Upper lobe of left lung (tissue), 4 donors: Measurements from ENCODE around the gene LONP2.

Source experiments
- EP300 ChIP-seq, 4 donors: sonication (generic); formaldehyde crosslinking; IDR thresholded peaks; one replicate each; pipeline ENCODE4 v1.5.1; 2017; ENCODE audit warnings: antibody characterized with exemption in 4 of 4, control low read depth in 2 of 4
- TF ChIP-seq, protein P1 (sequence below), 6 experiments: fragments of 450-650 bp in 4 of 6; fragments of 200-600 bp in 2 of 6; sonication (generic) in 2 of 6; IDR thresholded peaks; one replicate each; pipeline ENCODE4 v1.5.1; 2016 to 2019; ENCODE audit warnings: antibody characterized with exemption in 6 of 6

DNA sequence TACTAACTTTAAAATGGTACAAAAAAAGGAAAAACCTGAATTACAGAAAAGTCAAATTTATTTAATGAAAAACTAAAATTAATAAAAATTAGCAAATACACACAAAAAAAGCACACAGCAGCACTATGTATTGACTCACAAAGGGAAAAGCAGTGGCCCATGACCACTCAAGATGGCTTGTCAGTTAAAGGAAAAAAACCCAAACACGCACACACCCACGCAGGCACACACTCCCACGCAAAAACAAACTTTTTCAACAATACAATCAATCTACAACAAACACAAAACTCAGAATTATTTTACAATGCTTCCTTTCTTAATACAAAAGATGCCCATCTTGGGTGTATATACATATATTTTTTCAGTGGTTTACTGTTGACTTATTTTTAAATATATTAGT, 116.9 kb downstream of the LONP2 start:
- TF ChIP-seq EP300 (IDR thresholded peaks at IDR 0.05), result no peak
- TF ChIP-seq, protein P1, sequence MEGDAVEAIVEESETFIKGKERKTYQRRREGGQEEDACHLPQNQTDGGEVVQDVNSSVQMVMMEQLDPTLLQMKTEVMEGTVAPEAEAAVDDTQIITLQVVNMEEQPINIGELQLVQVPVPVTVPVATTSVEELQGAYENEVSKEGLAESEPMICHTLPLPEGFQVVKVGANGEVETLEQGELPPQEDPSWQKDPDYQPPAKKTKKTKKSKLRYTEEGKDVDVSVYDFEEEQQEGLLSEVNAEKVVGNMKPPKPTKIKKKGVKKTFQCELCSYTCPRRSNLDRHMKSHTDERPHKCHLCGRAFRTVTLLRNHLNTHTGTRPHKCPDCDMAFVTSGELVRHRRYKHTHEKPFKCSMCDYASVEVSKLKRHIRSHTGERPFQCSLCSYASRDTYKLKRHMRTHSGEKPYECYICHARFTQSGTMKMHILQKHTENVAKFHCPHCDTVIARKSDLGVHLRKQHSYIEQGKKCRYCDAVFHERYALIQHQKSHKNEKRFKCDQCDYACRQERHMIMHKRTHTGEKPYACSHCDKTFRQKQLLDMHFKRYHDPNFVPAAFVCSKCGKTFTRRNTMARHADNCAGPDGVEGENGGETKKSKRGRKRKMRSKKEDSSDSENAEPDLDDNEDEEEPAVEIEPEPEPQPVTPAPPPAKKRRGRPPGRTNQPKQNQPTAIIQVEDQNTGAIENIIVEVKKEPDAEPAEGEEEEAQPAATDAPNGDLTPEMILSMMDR (IDR thresholded peaks at IDR 0.05), result no peak
